ENCODE measurements around the gene CPT2. TPM values are rescaled to one million over a fixed set of nuclear protein-coding genes. Genes with fewer than 3 reads are reported as not detected.

The CPT2 gene
- total and polyA plus RNA-seq, 9 of the 15 experiments (the other 6 are each of a cell fraction or from before 2014, with no cell fraction given), result 7.6 to 25.1 (median 16.8) TPM

DNA sequence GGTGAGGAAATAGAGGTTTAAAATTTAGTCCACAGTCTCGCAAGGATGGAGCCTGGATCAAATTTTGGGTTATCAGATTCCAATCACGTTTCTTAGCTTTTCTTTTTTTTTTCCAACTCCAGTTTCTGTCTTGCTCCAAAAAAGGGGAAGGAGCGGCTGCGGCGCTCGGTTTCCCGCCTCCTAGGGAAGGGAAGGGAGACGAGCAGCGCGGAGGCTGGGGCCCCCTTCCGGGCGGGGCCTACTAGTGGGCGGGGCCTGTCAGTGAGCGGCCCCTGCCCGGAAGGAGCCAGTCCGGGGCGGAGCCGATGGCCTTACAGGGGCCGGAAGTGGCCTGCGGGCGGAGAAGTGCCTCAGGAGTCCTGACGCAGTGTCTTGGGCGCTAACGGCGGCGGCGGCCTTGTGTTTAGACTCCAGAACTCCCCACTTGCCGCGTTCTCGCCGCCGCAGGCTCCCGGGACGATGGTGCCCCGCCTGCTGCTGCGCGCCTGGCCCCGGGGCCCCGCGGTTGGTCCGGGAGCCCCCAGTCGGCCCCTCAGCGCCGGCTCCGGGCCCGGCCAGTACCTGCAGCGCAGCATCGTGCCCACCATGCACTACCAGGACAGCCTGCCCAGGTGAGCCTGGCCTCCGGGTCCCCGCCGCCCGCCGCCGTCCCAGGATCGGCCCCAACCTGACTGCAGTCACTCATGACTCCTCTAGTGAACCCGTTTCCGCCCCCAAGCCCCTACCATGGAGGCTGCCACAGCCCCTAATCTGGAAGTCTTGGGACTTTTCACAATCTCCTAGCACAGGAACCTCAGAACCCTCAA, at the start of gene CPT2 (continued):
- TF ChIP-seq, protein P1, sequence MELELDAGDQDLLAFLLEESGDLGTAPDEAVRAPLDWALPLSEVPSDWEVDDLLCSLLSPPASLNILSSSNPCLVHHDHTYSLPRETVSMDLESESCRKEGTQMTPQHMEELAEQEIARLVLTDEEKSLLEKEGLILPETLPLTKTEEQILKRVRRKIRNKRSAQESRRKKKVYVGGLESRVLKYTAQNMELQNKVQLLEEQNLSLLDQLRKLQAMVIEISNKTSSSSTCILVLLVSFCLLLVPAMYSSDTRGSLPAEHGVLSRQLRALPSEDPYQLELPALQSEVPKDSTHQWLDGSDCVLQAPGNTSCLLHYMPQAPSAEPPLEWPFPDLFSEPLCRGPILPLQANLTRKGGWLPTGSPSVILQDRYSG (tag; conservative IDR thresholded peaks at IDR 0.05; ENCODE audit: low read depth), result no peak
- TF ChIP-seq KHSRP (IDR thresholded peaks at IDR 0.05) (no peak), XRCC4 (IDR thresholded peaks at IDR 0.05; ENCODE audit: extremely low read depth, insufficient read depth, insufficient read length) (no peak), ZFP1 (CRISPR knock-in tag; IDR thresholded peaks at IDR 0.05) (no peak), NFE2L1 (tag; IDR thresholded peaks at IDR 0.05; ENCODE audit: borderline replicate concordance, low read depth) (no peak), FUS (optimal IDR thresholded peaks at IDR 0.05; ENCODE audit: low read depth, low read length) (no peak), BRD4 (IDR thresholded peaks at IDR 0.05) (no peak), CCNT2 (IDR thresholded peaks at IDR 0.05; ENCODE audit: borderline replicate concordance, extremely low read depth, insufficient read length, low read depth, low read length) (peak; percentile 73), ZNF699 (CRISPR knock-in tag; IDR thresholded peaks at IDR 0.05; ENCODE audit: insufficient replicate concordance) (no peak), SIN3A (IDR thresholded peaks at IDR 0.05; ENCODE audit: borderline replicate concordance in 2 of 2, control insufficient read depth in 1 of 2, low read depth in 2 of 2, low read length in 2 of 2) (0 out of 4 replicates have a peak, but pooled peaks of 1 of the 2 experiments have one; percentile 25)
- TF ChIP-seq, protein P2, sequence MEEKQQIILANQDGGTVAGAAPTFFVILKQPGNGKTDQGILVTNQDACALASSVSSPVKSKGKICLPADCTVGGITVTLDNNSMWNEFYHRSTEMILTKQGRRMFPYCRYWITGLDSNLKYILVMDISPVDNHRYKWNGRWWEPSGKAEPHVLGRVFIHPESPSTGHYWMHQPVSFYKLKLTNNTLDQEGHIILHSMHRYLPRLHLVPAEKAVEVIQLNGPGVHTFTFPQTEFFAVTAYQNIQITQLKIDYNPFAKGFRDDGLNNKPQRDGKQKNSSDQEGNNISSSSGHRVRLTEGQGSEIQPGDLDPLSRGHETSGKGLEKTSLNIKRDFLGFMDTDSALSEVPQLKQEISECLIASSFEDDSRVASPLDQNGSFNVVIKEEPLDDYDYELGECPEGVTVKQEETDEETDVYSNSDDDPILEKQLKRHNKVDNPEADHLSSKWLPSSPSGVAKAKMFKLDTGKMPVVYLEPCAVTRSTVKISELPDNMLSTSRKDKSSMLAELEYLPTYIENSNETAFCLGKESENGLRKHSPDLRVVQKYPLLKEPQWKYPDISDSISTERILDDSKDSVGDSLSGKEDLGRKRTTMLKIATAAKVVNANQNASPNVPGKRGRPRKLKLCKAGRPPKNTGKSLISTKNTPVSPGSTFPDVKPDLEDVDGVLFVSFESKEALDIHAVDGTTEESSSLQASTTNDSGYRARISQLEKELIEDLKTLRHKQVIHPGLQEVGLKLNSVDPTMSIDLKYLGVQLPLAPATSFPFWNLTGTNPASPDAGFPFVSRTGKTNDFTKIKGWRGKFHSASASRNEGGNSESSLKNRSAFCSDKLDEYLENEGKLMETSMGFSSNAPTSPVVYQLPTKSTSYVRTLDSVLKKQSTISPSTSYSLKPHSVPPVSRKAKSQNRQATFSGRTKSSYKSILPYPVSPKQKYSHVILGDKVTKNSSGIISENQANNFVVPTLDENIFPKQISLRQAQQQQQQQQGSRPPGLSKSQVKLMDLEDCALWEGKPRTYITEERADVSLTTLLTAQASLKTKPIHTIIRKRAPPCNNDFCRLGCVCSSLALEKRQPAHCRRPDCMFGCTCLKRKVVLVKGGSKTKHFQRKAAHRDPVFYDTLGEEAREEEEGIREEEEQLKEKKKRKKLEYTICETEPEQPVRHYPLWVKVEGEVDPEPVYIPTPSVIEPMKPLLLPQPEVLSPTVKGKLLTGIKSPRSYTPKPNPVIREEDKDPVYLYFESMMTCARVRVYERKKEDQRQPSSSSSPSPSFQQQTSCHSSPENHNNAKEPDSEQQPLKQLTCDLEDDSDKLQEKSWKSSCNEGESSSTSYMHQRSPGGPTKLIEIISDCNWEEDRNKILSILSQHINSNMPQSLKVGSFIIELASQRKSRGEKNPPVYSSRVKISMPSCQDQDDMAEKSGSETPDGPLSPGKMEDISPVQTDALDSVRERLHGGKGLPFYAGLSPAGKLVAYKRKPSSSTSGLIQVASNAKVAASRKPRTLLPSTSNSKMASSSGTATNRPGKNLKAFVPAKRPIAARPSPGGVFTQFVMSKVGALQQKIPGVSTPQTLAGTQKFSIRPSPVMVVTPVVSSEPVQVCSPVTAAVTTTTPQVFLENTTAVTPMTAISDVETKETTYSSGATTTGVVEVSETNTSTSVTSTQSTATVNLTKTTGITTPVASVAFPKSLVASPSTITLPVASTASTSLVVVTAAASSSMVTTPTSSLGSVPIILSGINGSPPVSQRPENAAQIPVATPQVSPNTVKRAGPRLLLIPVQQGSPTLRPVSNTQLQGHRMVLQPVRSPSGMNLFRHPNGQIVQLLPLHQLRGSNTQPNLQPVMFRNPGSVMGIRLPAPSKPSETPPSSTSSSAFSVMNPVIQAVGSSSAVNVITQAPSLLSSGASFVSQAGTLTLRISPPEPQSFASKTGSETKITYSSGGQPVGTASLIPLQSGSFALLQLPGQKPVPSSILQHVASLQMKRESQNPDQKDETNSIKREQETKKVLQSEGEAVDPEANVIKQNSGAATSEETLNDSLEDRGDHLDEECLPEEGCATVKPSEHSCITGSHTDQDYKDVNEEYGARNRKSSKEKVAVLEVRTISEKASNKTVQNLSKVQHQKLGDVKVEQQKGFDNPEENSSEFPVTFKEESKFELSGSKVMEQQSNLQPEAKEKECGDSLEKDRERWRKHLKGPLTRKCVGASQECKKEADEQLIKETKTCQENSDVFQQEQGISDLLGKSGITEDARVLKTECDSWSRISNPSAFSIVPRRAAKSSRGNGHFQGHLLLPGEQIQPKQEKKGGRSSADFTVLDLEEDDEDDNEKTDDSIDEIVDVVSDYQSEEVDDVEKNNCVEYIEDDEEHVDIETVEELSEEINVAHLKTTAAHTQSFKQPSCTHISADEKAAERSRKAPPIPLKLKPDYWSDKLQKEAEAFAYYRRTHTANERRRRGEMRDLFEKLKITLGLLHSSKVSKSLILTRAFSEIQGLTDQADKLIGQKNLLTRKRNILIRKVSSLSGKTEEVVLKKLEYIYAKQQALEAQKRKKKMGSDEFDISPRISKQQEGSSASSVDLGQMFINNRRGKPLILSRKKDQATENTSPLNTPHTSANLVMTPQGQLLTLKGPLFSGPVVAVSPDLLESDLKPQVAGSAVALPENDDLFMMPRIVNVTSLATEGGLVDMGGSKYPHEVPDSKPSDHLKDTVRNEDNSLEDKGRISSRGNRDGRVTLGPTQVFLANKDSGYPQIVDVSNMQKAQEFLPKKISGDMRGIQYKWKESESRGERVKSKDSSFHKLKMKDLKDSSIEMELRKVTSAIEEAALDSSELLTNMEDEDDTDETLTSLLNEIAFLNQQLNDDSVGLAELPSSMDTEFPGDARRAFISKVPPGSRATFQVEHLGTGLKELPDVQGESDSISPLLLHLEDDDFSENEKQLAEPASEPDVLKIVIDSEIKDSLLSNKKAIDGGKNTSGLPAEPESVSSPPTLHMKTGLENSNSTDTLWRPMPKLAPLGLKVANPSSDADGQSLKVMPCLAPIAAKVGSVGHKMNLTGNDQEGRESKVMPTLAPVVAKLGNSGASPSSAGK (IDR thresholded peaks at IDR 0.05), result peak; percentile 41; the same call in 1 of the 2 replicates
- TF ChIP-seq, protein P3, sequence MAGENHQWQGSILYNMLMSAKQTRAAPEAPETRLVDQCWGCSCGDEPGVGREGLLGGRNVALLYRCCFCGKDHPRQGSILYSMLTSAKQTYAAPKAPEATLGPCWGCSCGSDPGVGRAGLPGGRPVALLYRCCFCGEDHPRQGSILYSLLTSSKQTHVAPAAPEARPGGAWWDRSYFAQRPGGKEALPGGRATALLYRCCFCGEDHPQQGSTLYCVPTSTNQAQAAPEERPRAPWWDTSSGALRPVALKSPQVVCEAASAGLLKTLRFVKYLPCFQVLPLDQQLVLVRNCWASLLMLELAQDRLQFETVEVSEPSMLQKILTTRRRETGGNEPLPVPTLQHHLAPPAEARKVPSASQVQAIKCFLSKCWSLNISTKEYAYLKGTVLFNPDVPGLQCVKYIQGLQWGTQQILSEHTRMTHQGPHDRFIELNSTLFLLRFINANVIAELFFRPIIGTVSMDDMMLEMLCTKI (IDR thresholded peaks at IDR 0.05; ENCODE audit: partially characterized antibody), result no peak
